ENCODE results near the gene SH3GL2.

Gene SH3GL2

GRCh38 chr9:17624571-17624970 is 45.7 kb downstream of the SH3GL2 start:
- H3K4me2 ChIP-seq (ENCODE audit: low read depth, low read length, poor library complexity, severe bottlenecking), result no peak overlapping the region
- no peaks in the 10 kb centered on the region for H4K20me1 ChIP-seq (ENCODE audit: insufficient read depth, low read length, poor library complexity, severe bottlenecking)

DNA sequence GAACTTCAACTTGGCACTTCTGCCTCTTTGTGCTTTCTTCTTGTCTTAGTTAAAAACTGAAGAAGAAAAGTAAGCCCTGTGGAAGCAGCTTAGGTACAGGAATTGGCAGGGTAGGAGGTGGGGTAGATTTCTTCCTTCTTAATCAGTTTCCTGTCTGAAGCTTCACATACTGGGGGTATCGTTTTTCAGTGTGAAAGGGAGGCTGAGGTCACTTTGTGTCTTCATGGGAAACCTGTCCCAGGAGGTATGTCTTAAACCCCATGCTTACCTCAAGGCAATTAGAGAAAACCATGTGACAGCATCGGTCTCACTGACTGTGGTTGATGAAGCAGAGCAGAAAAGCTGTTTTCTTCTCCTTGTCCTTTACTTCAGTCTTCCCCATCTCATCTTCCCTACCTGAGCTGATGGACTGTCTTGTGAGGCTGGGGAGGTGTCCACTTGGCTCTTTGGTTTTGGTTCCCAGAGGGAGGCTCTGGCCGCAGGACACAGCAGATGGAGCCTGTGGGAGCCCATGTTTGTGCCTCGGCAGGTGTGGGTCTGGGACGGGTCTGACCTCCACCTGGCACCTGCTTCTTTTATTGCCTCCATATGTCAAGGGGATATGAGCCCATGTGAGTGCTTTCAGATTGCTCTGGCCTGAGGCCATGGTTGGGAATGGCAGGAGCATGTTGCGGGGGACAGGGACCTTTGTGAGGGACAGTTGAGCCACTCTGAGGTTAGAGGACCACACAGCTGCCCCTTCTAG is 47.0 kb downstream of the SH3GL2 start:
- TF ChIP-seq EZH2phosphoT487 (IDR thresholded peaks at IDR 0.05; ENCODE audit: borderline replicate concordance) (no peak), CTCF (conservative IDR thresholded peaks at IDR 0.05; ENCODE audit: low read length) (no peak)
- H3K4me3 ChIP-seq (ENCODE audit: low read length, poor library complexity, severe bottlenecking), result no peak overlapping the region
- H3K4me1 ChIP-seq (ENCODE audit: insufficient read depth, low read length, poor library complexity, severe bottlenecking), result no peaks in the 10 kb centered on the region
- no peak overlapping the region for H3K9ac ChIP-seq (ENCODE audit: low read depth, low read length, poor library complexity, severe bottlenecking)
- H4K20me1 ChIP-seq (ENCODE audit: insufficient read depth, low read length, poor library complexity, severe bottlenecking), result no peaks in the 10 kb centered on the region
- no peak overlapping the region for H2AFZ ChIP-seq (ENCODE audit: low read length)
- H3F3A ChIP-seq (ENCODE audit: low read depth), result no peaks in the 10 kb centered on the region
- no peak overlapping the region for H3K4me2 ChIP-seq (ENCODE audit: low read depth, low read length, poor library complexity, severe bottlenecking)
- H3K79me2 ChIP-seq (ENCODE audit: insufficient read depth, low read length), result no peaks in the 10 kb centered on the region
- no peaks in the 10 kb centered on the region for H3K9me2 ChIP-seq (replicated peaks; ENCODE audit: low read depth, low read length)
- no peaks in the 10 kb centered on the region for H3K27me3 ChIP-seq (ENCODE audit: insufficient read depth, low read length, poor library complexity, severe bottlenecking)
- no peaks in the 10 kb centered on the region for H3K36me3 ChIP-seq (ENCODE audit: insufficient read depth, low read length)
- no peaks in the 10 kb centered on the region for H3K9me3 ChIP-seq (ENCODE audit: insufficient read depth, low read depth, low read length)

More at GRCh38 chr9:17624571-17624970, 45.7 kb downstream of the SH3GL2 start:
- Histone ChIP-seq H3K9me2 (replicated peaks; ENCODE audit: low read depth, low read length) (no peaks in the 10 kb centered on the region), H3F3A (ENCODE audit: low read depth) (no peaks in the 10 kb centered on the region), H3K4me3 (ENCODE audit: low read length, poor library complexity, severe bottlenecking) (no peak overlapping the region), H3K36me3 (ENCODE audit: insufficient read depth, low read length) (no peaks in the 10 kb centered on the region), H3K9me3 (ENCODE audit: insufficient read depth, low read depth, low read length) (no peaks in the 10 kb centered on the region), H3K27me3 (ENCODE audit: insufficient read depth, low read length, poor library complexity, severe bottlenecking) (no peaks in the 10 kb centered on the region), H3K9ac (ENCODE audit: low read depth, low read length, poor library complexity, severe bottlenecking) (no peak overlapping the region), H3K79me2 (ENCODE audit: insufficient read depth, low read length) (no peaks in the 10 kb centered on the region), H3K4me1 (ENCODE audit: insufficient read depth, low read length, poor library complexity, severe bottlenecking) (no peaks in the 10 kb centered on the region), H2AFZ (ENCODE audit: low read length) (no peak overlapping the region)
- no peak for TF ChIP-seq CTCF (conservative IDR thresholded peaks at IDR 0.05; ENCODE audit: low read length)
- no peak for TF ChIP-seq EZH2phosphoT487 (IDR thresholded peaks at IDR 0.05; ENCODE audit: borderline replicate concordance)

- Histone ChIP-seq H3K79me2 (ENCODE audit: insufficient read depth, low read length) (no peaks in the 10 kb centered on the region), H3K4me2 (ENCODE audit: low read depth, low read length, poor library complexity, severe bottlenecking) (no peak overlapping the region), H3K9me2 (replicated peaks; ENCODE audit: low read depth, low read length) (no peaks in the 10 kb centered on the region), H4K20me1 (ENCODE audit: insufficient read depth, low read length, poor library complexity, severe bottlenecking) (no peaks in the 10 kb centered on the region), H3K9ac (ENCODE audit: low read depth, low read length, poor library complexity, severe bottlenecking) (no peak overlapping the region), H3K4me1 (ENCODE audit: insufficient read depth, low read length, poor library complexity, severe bottlenecking) (no peaks in the 10 kb centered on the region), H3F3A (ENCODE audit: low read depth) (no peaks in the 10 kb centered on the region), H3K4me3 (ENCODE audit: low read length, poor library complexity, severe bottlenecking) (no peak overlapping the region), H3K27me3 (ENCODE audit: insufficient read depth, low read length, poor library complexity, severe bottlenecking) (no peaks in the 10 kb centered on the region), H3K36me3 (ENCODE audit: insufficient read depth, low read length) (no peaks in the 10 kb centered on the region), H2AFZ (ENCODE audit: low read length) (no peak overlapping the region), H3K9me3 (ENCODE audit: insufficient read depth, low read depth, low read length) (no peaks in the 10 kb centered on the region)
- TF ChIP-seq CTCF (conservative IDR thresholded peaks at IDR 0.05; ENCODE audit: low read length) (no peak), EZH2phosphoT487 (IDR thresholded peaks at IDR 0.05; ENCODE audit: borderline replicate concordance) (no peak)
Observed at GRCh38 chr9:17627641-17628040, 48.8 kb downstream of the SH3GL2 start.
